ENCODE measurements around the gene NUDT15.

DNA sequence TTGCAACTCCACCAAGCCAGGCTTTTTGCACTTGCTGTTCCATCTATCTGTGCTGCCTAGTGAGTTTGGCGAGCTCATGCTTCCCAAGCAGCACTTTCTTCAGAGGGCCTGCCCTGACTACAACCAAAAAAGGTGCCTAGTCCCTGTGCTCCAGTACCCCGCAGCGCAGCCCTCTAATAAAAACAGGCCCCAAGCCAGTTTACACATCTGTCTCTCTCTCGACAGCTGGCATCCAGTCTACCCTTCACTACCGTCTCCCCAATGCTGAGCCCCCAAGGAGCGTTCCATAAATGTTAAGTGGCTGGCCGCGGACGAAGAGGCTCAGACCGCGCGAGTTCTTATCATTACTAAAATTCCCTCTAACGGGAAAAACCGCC lies 56.9 kb downstream of the NUDT15 start:
- TF ChIP-seq, protein P1, sequence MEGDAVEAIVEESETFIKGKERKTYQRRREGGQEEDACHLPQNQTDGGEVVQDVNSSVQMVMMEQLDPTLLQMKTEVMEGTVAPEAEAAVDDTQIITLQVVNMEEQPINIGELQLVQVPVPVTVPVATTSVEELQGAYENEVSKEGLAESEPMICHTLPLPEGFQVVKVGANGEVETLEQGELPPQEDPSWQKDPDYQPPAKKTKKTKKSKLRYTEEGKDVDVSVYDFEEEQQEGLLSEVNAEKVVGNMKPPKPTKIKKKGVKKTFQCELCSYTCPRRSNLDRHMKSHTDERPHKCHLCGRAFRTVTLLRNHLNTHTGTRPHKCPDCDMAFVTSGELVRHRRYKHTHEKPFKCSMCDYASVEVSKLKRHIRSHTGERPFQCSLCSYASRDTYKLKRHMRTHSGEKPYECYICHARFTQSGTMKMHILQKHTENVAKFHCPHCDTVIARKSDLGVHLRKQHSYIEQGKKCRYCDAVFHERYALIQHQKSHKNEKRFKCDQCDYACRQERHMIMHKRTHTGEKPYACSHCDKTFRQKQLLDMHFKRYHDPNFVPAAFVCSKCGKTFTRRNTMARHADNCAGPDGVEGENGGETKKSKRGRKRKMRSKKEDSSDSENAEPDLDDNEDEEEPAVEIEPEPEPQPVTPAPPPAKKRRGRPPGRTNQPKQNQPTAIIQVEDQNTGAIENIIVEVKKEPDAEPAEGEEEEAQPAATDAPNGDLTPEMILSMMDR (conservative IDR thresholded peaks at IDR 0.05; ENCODE audit: low read length): no peak
- no peak for TF ChIP-seq EZH2phosphoT487 (IDR thresholded peaks at IDR 0.05; ENCODE audit: borderline replicate concordance, low read depth, low read length)

All from OCI-LY7 (cell line).